Heart left ventricle (tissue), 16 donors: Measurements from ENCODE around the gene ULK4. TPM values are rescaled to one million over a fixed set of nuclear protein-coding genes. Genes with fewer than 3 reads are reported as not detected.

Source experiments
- ATAC-seq, 4 donors: fragments of 200-7000 bp; cut with Tn5 transposase; one replicate each; pipeline ENCODE4 v1.9.1; 2020 to 2022; ENCODE audit warnings: moderate library complexity in 4 of 4, mild to moderate bottlenecking in 3 of 4, moderate number of reproducible peaks in 1 of 4
- DNase-seq, 5 donors: peaks; one replicate each; pipeline ENCODE4 v3.0.0-alpha.2; 2020
- H3K27ac ChIP-seq, 12 donors: fragments of 200-600 bp; sonication (generic) in 4 of 12; one replicate each; pipeline versions ENCODE4 v1.5.0 to v1.8.0; 2016 to 2022; ENCODE audit warnings: mild to moderate bottlenecking in 2 of 12
- H3K27me3 ChIP-seq, 9 donors: fragments of 200-600 bp; sonication (generic) in 2 of 9; one replicate each; pipeline versions ENCODE4 v1.5.1 to v1.8.0; 2016 to 2022; ENCODE audit warnings: mild to moderate bottlenecking in 3 of 9
- H3K36me3 ChIP-seq, 9 donors: fragments of 200-600 bp; sonication (generic) in 2 of 9; one replicate each; pipeline versions ENCODE4 v1.5.0 to v1.8.0; 2018 to 2022; ENCODE audit warnings: mild to moderate bottlenecking in 2 of 9
- H3K4me1 ChIP-seq, 12 donors: fragments of 200-600 bp; sonication (generic) in 4 of 12; one replicate each; pipeline versions ENCODE4 v1.5.0 to v1.8.0; 2016 to 2022; ENCODE audit warnings: mild to moderate bottlenecking in 3 of 12
- H3K4me3 ChIP-seq, 12 donors: fragments of 200-600 bp; sonication (generic) in 4 of 12; one replicate each; pipeline versions ENCODE4 v1.5.0 to v1.8.0; 2017 to 2022; ENCODE audit warnings: mild to moderate bottlenecking in 9 of 12, moderate library complexity in 4 of 12
- H3K9me3 ChIP-seq, 12 donors: fragments of 200-600 bp; sonication (generic) in 4 of 12; one replicate each; pipeline versions ENCODE4 v1.5.0 to v1.8.0; 2016 to 2022; ENCODE audit warnings: mild to moderate bottlenecking in 1 of 12
- POLR2A ChIP-seq, 2 donors: fragments of 450-650 bp; IDR thresholded peaks; one replicate each; pipeline ENCODE4 v1.6.1; 2017; ENCODE audit warnings: antibody characterized with exemption in 2 of 2, mild to moderate bottlenecking in 2 of 2, moderate library complexity in 2 of 2
- WGBS, 4 donors: extraction: QIAGEN DNeasy Blood & Tissue Kit in 2 of 4; methylation state at CpG; one replicate each; pipeline versions ENCODE4 v1.1.5 to v1.1.7; 2013 to 2018; 5-methylcytosine and 5-hydroxymethylcytosine counted together
- intact Hi-C, 10 donors: fragments of 100-400 bp; cut with DNase I; formaldehyde crosslinking; loops; one replicate each; pipeline versions ENCODE4 v1.11.1 to v1.14.2; 2022
- polyA plus RNA-seq, 2 donors: library from polyadenylated mRNA; stranded (reverse); fragments of 200-250 nt; gene quantifications; one replicate each; pipeline ENCODE4 v1.2.3, GENCODE V29; 2013
- total RNA-seq, 9 donors: library from RNA; depleted of rRNA in 2 of 9; stranded (reverse); fragments of >200 nt in 2 of 9; fragmentation: NEBNext Ultra II Directional in 3 of 9; extraction: Animal tissue kit (Norgen Biotek cat#: 25700) in 3 of 9; gene quantifications; one replicate each; pipeline versions ENCODE4 v1.1.0 to v1.2.4, GENCODE V29; 2016 to 2023
- TF ChIP-seq, protein P1 (sequence below), 12 donors: fragments of 200-600 bp; sonication (generic) in 4 of 12; IDR thresholded peaks; one replicate each; pipeline versions ENCODE4 v1.5.0 to v1.8.0; 2018 to 2022; ENCODE audit warnings: antibody characterized with exemption in 12 of 12, mild to moderate bottlenecking in 5 of 12
- donor health status: ischemic (EF 13 %, LVEDD 7.1; RV severe dilation, severe dysfunction).
- donor health status: healthy with polysubstance abuse.
- donor health status: DM: no; HTN: yes; CAD: no.
- donor health status: DM: no; HTN: no; CAD: no.
- donor health status: ischemic (EF 25% LVEDD 6.9; RV normal size, moderate dysfunction).
- donor health status: ischemic (EF 25% LVEDD 5.7; RV mildly dilated, moderate dysfunction).
- donor health status: healthy.
- donor health status: DM: yes; HTN: yes; CAD: no.
- donor health status: ischemic (EF 35%, LVEDD 5.7; RV mildly dilated, moderate dysfunction).
- donor health status: nonischemic (EF 11% LVEDD 7.7; RV severe dilation, severe dysfunction).
- donor health status: DM: yes; HTN: yes; CAD: no.
- donor health status: PGD.
- donor health status: ischemic (EF 29% LVEDD 5.4; RV normal size, mild dysfunction).
- donor health status: nonischemic (EF 23%, LVEDD 6.1; RV moderate dilation, normal function).

The ULK4 gene
- total and polyA plus RNA-seq, 11 donors = 0.91 to 6.1 (median 2.1) TPM

DNA sequence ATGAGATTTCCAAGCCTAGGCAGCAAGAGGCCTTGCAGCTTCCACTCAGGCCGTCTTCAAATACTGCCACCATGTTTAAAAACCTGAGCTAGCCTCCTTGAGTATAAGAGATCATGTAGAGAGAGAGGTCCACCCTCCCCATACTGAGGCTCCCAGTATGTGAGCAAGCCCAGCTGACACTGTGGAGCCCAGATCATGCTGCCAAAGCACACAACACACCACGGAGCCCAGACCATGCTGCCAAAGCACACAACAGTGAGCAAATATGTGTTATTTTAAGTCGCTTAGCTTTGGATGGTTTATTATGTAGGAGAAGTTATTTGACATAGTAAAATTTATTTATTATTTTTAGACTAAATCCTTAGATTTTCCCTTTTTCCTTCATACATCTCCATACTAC, 428.9 kb downstream of the ULK4 start:
- H3K4me1 ChIP-seq = no peaks in the 10 kb centered on the region
- H3K36me3 ChIP-seq = no peaks in the 10 kb centered on the region
- TF ChIP-seq, protein P1, sequence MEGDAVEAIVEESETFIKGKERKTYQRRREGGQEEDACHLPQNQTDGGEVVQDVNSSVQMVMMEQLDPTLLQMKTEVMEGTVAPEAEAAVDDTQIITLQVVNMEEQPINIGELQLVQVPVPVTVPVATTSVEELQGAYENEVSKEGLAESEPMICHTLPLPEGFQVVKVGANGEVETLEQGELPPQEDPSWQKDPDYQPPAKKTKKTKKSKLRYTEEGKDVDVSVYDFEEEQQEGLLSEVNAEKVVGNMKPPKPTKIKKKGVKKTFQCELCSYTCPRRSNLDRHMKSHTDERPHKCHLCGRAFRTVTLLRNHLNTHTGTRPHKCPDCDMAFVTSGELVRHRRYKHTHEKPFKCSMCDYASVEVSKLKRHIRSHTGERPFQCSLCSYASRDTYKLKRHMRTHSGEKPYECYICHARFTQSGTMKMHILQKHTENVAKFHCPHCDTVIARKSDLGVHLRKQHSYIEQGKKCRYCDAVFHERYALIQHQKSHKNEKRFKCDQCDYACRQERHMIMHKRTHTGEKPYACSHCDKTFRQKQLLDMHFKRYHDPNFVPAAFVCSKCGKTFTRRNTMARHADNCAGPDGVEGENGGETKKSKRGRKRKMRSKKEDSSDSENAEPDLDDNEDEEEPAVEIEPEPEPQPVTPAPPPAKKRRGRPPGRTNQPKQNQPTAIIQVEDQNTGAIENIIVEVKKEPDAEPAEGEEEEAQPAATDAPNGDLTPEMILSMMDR (IDR thresholded peaks at IDR 0.05) = no peak
- TF ChIP-seq POLR2A (IDR thresholded peaks at IDR 0.05) = no peak
- no peak overlapping the region for H3K4me3 ChIP-seq
- ATAC-seq (no peak), DNase-seq (no peak)
- H3K9me3 ChIP-seq = no peaks in the 10 kb centered on the region
- no peaks in the 10 kb centered on the region for H3K27me3 ChIP-seq
- WGBS, 4 donors = 76 to 87% (median 83%) methylated on average over 3 of the region's 3 CpGs
- no peak overlapping the region for H3K27ac ChIP-seq
- intact Hi-C loops = no loop called here

DNA sequence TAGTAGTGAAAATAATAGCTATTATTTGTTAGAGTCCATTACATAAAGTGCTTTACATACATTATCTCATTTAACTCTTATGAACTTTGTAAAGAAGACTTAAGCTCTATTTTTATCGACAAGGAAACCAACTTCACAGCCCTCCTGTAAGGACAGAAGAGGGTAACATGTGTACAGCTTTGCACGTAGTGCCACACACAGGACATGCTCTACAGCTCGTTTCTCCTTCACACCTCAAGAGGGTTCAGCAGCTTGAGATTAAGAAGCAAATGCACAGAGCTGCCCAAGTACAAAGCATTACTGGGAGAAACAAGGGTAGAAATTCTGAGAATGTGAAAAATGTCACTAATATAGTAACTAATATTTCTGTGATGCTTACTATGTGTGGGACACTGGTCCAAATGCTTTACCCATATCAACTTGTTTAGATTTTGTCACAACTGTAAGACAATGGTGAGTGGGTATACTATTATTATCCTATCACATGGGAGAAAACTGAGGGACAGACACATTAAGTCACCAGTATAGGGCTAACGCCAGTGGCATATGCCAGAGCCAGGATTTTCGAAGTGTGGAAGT, 434.8 kb downstream of the ULK4 start:
- Histone ChIP-seq H3K9me3 (no peaks in the 10 kb centered on the region), H3K27me3 (no peaks in the 10 kb centered on the region), H3K4me3 (no peak overlapping the region), H3K36me3 (no peaks in the 10 kb centered on the region), H3K4me1 (peaks cover 0 to 12% (median 0%) of the 10 kb centered on the region in 12 donors), H3K27ac (no peak overlapping the region)
- TF ChIP-seq POLR2A (IDR thresholded peaks at IDR 0.05) = no peak
- TF ChIP-seq, protein P1 (IDR thresholded peaks at IDR 0.05) = no peak
- 45 to 62% (median 53%) methylated on average over 5 of the region's 5 CpGs for WGBS, 4 donors
- intact Hi-C loops = no loop called here
- ATAC-seq (peak in 2 of 4 donors; percentile 43 to 62), DNase-seq (no peak)

DNA sequence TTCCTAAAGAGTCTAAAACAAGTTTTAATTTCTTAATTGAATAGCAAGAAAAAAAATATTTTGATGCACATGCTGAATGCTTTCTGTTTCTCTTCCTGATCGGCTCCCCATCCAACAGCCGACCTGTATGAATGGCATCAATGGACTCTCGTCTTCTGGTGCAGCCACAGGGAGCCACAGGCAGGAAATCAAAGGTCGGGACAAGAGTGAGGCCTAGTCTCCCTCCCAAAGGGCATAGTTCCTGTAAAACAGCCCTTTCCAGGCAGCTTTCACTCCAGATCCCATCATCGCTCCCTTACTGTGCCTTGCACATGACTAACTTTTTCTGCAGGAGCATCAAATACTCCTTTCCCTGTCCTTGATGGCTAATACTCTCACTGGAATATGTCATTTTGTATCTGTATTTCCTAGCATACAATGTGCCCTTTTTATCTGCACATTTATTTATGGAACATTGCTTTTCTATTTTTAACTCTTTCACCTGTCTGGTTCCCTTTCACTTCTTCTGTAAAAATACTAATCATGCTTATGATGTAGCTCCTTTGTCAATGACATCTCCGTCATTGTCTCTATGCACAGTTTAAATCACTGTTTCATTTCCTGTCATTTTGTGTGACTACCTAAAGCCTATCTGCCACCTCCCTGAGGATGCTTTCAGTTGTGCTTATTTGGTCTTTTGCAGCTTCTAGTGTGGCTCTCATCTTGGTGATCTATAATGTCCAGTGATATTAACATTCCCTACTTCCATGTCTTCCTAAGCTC, 436.4 kb downstream of the ULK4 start:
- no peak overlapping the region for H3K4me3 ChIP-seq
- DNase-seq = no peak
- WGBS, 4 donors = 65 to 81% (median 78%) methylated on average over 6 of the region's 6 CpGs
- H3K9me3 ChIP-seq = no peaks in the 10 kb centered on the region
- TF ChIP-seq POLR2A (IDR thresholded peaks at IDR 0.05) = no peak
- TF ChIP-seq, protein P1 (IDR thresholded peaks at IDR 0.05) = no peak
- intact Hi-C loops = no loop called here
- no peak overlapping the region for H3K27ac ChIP-seq
- H3K27me3 ChIP-seq = no peaks in the 10 kb centered on the region
- H3K4me1 ChIP-seq = peaks cover 0 to 19% (median 0%) of the 10 kb centered on the region in 12 donors
- no peaks in the 10 kb centered on the region for H3K36me3 ChIP-seq
- ATAC-seq = no peak

DNA sequence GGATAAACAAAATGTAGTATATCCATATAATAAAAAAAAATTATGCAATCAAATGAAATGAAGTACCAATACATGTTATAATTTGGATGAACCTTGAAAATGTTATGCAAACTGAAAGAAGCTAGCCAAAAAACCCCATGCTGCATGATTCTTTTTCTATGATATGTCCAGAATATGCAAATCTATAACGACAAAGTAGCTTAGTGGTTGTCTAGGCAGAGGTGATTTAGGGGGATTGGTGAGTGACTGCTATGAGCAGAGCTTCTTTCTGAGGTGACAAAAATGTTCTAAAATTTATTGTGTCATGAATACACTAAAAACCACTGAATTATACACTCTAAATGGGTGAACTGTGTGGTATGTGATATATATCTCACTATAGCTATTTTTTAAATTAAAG, 438.0 kb downstream of the ULK4 start:
- Histone ChIP-seq H3K4me1 (peaks cover 0 to 19% (median 0%) of the 10 kb centered on the region in 12 donors), H3K27ac (no peak overlapping the region), H3K9me3 (no peaks in the 10 kb centered on the region), H3K4me3 (no peak overlapping the region), H3K27me3 (no peaks in the 10 kb centered on the region), H3K36me3 (no peaks in the 10 kb centered on the region)
- DNase-seq (no peak), ATAC-seq (no peak)
- 92 to 95% (median 93%) methylated on average over 1 of the region's 1 CpG for WGBS, 4 donors
- TF ChIP-seq POLR2A (IDR thresholded peaks at IDR 0.05) = no peak
- TF ChIP-seq, protein P1 (IDR thresholded peaks at IDR 0.05) = no peak
- intact Hi-C loops = no loop called here
